Skeletal muscle satellite cell (primary cell): ENCODE data around the gene PODXL.

ENCODE experiments used
- H3K27me3 ChIP-seq: 2 replicates; pipeline ENCODE4 v1.7.0; 2013; ENCODE audit warnings: low read length; ENCODE audit not compliant: control insufficient read depth, insufficient read depth
- H3K36me3 ChIP-seq: 2 replicates; pipeline ENCODE4 v1.7.0; 2013; ENCODE audit warnings: mild to moderate bottlenecking, control low read depth, low read length; ENCODE audit not compliant: insufficient read depth
- H3K4me1 ChIP-seq: 2 replicates; pipeline ENCODE4 v1.7.0; 2013; ENCODE audit warnings: low read length; ENCODE audit not compliant: control insufficient read depth, insufficient read depth
- H3K4me2 ChIP-seq: 2 replicates; pipeline ENCODE4 v1.7.0; 2013; ENCODE audit warnings: mild to moderate bottlenecking, low read length
- H3K4me3 ChIP-seq: 2 replicates; pipeline ENCODE4 v1.7.0; 2013; ENCODE audit warnings: low read length
- H3K9ac ChIP-seq: 2 replicates; pipeline ENCODE4 v1.7.0; 2013; ENCODE audit warnings: mild to moderate bottlenecking, low read depth, low read length, moderate library complexity
- H3K9me3 ChIP-seq: replicated peaks from 2 replicates; pipeline ENCODE4 v1.7.0; 2013; ENCODE audit warnings: mild to moderate bottlenecking, control low read depth, low read length

The PODXL gene

DNA sequence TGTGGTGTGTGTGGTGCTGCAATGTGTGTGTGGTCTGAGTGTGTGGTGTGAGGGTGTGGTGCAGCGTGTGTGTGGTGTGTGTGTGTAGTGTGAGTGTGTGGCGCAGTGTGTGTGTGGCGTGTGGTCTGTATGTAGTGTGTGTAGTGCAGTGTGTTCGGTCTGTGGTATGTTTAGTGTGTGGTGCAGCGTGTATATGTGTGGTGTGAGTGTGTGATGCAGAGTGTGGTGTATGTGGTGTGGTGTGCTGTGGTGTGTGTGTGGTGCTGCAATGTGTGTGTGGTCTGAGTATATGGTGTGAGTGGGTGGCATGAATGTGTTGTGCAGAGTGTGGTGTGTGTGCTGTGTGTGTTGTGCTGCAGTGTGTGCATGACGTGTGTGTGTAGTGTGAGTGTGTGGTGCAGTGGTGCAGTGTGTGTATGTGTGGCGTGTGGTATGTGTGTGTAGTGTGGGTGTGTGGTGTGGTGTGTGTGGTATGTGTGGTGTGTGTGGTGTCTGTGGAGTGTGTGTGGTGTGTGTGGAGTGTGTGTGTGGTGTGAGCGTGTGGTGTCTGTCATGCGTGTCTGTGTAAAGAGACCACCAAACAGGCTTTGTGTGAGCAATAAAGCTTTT lies 31.0 kb upstream of the PODXL start:
- Histone ChIP-seq H3K4me2 (no peak overlapping the region), H3K36me3 (no peaks in the 10 kb centered on the region), H3K9ac (no peak overlapping the region), H3K9me3 (no peaks in the 10 kb centered on the region), H3K4me1 (no peaks in the 10 kb centered on the region), H3K4me3 (no peak overlapping the region), H3K27me3 (peaks cover 12% of the 10 kb centered on the region)

DNA sequence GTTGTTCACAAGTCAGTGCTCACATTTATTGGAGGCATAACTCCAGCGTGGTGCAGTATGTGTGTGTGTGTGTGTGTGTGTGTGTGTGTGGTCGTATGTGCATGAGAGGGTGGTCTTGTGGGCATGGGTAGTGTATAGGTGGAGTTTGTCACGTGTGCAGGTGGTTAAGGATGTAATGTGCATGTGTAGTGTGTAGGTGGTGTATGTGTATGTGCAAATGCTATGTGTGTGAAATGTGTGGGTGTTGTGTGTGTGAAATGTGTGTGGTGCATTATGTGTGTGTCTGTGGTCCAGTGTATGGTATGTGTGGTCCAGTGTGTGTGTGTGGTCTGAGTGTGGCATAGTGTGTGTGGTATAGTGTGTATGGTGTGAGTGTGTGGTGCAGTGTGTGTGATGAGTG lies 30.3 kb upstream of the PODXL start:
- no peaks in the 10 kb centered on the region for H3K9me3 ChIP-seq
- H3K4me2 ChIP-seq = no peak overlapping the region
- no peak overlapping the region for H3K4me3 ChIP-seq
- no peak overlapping the region for H3K9ac ChIP-seq
- H3K36me3 ChIP-seq = no peaks in the 10 kb centered on the region
- H3K27me3 ChIP-seq = peaks cover 11% of the 10 kb centered on the region
- H3K4me1 ChIP-seq = peaks cover 1% of the 10 kb centered on the region

DNA sequence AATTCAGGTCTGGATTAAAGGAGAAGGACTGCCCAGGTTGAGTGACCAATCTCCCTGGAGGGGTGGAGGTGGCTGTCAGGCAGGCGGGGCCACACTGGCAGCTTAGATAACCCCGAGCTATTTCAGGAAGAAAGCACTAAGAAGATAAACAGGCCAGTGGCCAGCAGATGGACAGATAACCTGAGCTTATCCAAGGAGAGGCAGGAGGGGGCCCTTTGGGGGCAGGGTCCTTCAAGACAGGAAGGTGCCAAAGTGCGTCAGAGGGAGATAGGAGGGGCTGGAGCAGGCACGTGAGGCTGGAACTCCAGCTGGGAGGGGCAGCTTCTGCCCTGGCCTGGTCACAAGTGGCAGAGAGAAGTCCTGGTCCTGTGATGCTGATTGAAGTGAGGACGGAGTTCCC lies 29.8 kb upstream of the PODXL start:
- H3K4me3 ChIP-seq = no peak overlapping the region
- no peaks in the 10 kb centered on the region for H3K9me3 ChIP-seq
- H3K4me1 ChIP-seq = peaks cover 5% of the 10 kb centered on the region
- H3K27me3 ChIP-seq = peaks cover 6% of the 10 kb centered on the region
- no peaks in the 10 kb centered on the region for H3K36me3 ChIP-seq
- no peak overlapping the region for H3K9ac ChIP-seq
- H3K4me2 ChIP-seq = no peak overlapping the region

DNA sequence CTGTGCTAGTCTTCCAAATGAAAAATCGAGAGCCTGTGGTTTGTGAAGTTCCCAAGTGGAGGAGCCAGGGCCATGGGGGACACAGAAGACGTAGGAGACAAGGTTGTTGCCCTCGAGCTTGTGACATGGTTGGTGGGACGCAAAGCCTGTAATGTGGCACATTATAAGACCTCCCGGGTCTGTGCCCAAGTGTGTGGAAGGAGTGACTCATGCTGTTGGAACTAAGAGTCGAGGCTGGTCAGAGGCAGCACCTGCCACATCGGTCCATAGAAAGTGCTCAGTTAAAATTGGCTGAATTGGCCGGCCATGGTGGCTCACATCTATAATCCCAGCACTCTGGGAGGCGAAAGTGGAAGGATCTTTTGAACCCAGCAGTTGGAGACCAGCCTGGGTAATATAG lies 27.0 kb upstream of the PODXL start:
- Histone ChIP-seq H3K9me3 (no peaks in the 10 kb centered on the region), H3K36me3 (no peaks in the 10 kb centered on the region), H3K9ac (no peak overlapping the region)

DNA sequence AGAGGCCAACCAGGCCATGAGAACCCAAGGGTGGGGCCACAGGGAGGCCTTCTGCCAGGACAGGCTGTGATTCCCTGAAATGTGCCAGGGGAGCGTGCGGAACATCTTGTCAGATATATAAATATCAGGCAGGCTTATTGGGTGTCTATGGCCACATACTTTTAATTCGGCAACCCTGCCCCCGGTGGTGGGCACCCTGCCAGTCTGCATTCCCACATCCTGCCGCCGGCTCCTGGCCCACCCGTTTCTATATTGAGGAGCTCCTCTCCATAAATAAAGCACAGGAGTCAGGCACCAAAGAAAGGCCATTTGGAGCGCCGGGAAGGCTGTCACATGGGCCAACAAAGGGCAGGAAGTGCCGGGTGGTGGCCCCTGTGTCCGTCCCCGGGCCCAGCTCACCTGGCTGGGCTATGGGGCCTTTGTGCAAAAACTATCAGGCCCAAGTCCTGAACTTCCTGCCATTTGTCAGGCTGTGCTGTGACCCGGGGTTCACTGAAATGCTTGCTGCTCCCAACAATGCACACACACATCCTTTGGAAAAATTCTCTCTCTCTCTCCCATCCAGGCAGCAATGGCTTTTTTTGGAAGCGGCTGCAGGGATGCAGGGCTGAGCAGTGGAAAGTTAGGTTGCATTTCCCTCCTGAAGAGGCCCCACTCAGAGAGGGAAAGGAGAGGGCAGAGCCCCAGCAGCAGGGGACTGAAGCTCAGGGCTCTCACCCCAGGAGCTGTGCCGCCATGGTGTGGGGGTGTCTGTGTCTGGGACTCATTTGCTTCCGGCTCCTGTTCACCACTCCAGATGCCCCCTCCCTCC lies 25.0 kb upstream of the PODXL start:
- no peak overlapping the region for H3K9ac ChIP-seq
- peaks cover 5% of the 10 kb centered on the region for H3K4me1 ChIP-seq
- H3K4me3 ChIP-seq = no peak overlapping the region
- H3K27me3 ChIP-seq = no peaks in the 10 kb centered on the region
- no peak overlapping the region for H3K4me2 ChIP-seq
- no peaks in the 10 kb centered on the region for H3K9me3 ChIP-seq
- no peaks in the 10 kb centered on the region for H3K36me3 ChIP-seq

More for the DNA sequence above, 27.0 kb upstream of the PODXL start:
- Histone ChIP-seq H3K4me3 (no peak overlapping the region), H3K4me1 (peaks cover 5% of the 10 kb centered on the region), H3K27me3 (peaks cover 2% of the 10 kb centered on the region), H3K4me2 (no peak overlapping the region)

DNA sequence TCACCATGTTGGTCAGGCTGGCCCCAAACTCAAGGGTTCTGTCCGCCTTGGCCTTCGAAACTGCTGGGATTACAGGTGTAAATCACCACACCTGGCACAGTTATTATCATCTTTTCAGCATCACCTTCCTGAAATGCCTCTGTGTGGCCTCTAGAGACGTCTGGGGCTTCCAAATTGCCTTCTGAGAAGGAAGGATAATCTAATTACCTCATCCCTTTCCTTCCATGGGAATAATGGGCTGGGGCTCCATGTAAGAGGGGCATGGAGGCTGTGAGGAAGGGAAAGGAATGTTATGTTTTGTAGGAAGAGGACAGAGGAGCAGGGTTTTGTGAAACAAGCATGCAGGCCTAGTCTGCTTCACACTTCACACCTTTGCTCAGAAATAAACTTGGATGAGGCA lies 22.2 kb upstream of the PODXL start:
- no peaks in the 10 kb centered on the region for H3K9me3 ChIP-seq
- H3K4me1 ChIP-seq = peaks cover 5% of the 10 kb centered on the region
- H3K27me3 ChIP-seq = no peaks in the 10 kb centered on the region
- no peak overlapping the region for H3K4me2 ChIP-seq
- no peaks in the 10 kb centered on the region for H3K36me3 ChIP-seq
- no peak overlapping the region for H3K9ac ChIP-seq
- no peak overlapping the region for H3K4me3 ChIP-seq

DNA sequence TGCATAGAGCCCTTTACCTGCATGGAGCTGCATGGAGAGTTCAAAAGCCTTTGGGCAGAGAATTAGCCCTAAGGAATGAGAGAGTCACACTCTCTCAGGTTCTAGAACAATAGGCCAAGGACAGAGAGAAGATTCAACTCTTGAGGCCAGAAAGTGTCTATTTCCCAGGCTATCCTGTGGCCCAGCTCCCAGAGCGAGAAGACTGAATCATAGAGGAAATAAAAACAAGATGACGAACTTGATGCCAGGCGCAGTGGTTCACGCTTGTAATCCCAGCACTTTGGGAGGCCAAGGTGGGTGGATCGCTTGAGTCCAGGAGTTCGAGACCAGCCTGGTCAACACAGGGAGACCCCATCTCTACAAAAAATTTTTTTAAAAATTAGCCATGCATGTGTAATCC lies 18.3 kb upstream of the PODXL start:
- Histone ChIP-seq H3K9me3 (no peaks in the 10 kb centered on the region), H3K9ac (no peak overlapping the region), H3K4me2 (no peak overlapping the region), H3K36me3 (no peaks in the 10 kb centered on the region), H3K27me3 (peaks cover 4% of the 10 kb centered on the region), H3K4me3 (no peak overlapping the region), H3K4me1 (no peaks in the 10 kb centered on the region)

DNA sequence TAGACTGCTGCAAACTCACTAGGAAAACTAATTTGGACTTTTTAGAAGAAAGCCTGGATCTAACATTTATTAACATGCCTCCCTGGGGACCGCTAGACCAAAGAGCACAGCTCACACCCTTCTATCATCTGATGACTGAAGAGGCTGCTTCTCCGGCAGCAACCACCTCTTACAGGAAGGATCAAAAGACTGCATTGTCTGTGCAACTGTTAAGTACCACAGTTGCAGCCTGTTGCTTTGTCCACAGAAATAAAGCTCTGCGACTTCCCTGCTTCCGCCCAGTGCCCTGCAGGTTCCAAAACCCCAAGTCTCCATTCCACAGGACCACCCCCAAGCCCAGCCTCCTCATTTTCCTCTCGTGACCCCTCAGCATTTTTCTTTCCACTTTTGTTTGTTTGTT lies 14.0 kb upstream of the PODXL start:
- no peaks in the 10 kb centered on the region for H3K36me3 ChIP-seq
- no peak overlapping the region for H3K4me3 ChIP-seq
- no peak overlapping the region for H3K4me2 ChIP-seq
- peaks cover 4% of the 10 kb centered on the region for H3K27me3 ChIP-seq
- no peaks in the 10 kb centered on the region for H3K4me1 ChIP-seq
- no peaks in the 10 kb centered on the region for H3K9me3 ChIP-seq
- no peak overlapping the region for H3K9ac ChIP-seq

DNA sequence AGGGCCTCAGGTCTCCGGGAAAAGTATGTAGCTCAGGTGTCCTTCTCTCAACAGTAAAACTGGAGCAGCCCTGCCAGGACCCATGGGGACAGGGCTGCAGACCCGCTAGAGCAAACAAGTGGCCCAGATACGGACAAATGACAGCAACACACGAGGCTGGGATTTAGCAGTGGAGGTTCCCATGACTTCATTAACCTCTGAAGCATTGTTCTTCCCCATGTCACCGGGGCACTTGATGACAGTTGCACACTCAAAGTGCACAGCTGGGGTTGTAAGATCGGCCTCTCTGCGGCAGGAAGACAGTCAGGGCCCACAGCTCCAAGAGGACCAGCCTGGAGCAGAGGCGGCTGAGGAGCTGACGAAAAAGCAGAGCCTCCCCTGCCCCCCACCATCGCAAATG lies 12.5 kb upstream of the PODXL start:
- Histone ChIP-seq H3K4me1 (no peaks in the 10 kb centered on the region), H3K9me3 (no peaks in the 10 kb centered on the region), H3K4me2 (no peak overlapping the region), H3K9ac (no peak overlapping the region), H3K36me3 (no peaks in the 10 kb centered on the region), H3K4me3 (no peak overlapping the region), H3K27me3 (peaks cover 4% of the 10 kb centered on the region)

DNA sequence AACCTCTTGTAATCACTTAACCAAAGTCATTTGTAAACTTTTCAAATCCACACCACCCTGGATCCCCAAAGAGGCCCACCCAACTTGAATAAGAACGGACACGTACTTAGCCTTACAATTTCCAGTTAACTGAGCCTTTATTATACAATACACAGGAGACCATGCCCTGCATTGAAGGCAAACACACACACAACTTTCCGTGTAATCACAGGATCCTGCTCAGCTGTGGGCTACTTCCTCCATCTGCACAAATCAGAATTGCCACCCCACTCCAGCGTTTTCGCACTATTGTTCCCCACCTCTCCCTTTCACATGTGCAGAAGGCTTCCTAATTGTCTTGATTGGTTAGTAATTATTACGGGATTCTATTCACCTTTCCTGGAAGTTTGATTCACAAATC lies 12.1 kb upstream of the PODXL start:
- Histone ChIP-seq H3K4me3 (no peak overlapping the region), H3K36me3 (no peaks in the 10 kb centered on the region), H3K4me1 (no peaks in the 10 kb centered on the region), H3K9ac (no peak overlapping the region), H3K9me3 (no peaks in the 10 kb centered on the region), H3K4me2 (no peak overlapping the region), H3K27me3 (peaks cover 8% of the 10 kb centered on the region)

DNA sequence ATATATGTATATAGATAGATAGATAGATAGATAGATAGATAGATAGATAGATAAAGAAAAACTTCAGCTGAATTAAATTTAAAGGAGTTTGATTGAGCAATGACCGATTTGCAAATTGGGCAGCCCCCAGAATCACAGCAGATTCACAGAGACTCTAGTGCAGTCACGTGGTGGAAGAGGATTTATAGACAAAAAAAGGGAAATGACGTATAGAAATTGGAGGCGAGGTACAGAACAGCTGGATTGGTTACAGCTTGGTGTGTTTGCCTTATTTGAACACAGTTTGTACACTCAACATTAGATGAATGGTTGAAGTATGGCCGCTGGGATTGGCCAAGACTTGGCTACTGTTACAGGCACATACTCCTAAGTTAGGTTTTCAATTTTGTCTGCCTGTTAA lies 8.2 kb upstream of the PODXL start:
- no peaks in the 10 kb centered on the region for H3K4me1 ChIP-seq
- no peak overlapping the region for H3K9ac ChIP-seq
- H3K4me2 ChIP-seq = no peak overlapping the region
- H3K4me3 ChIP-seq = no peak overlapping the region
- no peaks in the 10 kb centered on the region for H3K36me3 ChIP-seq
- no peaks in the 10 kb centered on the region for H3K9me3 ChIP-seq
- H3K27me3 ChIP-seq = peaks cover 17% of the 10 kb centered on the region

DNA sequence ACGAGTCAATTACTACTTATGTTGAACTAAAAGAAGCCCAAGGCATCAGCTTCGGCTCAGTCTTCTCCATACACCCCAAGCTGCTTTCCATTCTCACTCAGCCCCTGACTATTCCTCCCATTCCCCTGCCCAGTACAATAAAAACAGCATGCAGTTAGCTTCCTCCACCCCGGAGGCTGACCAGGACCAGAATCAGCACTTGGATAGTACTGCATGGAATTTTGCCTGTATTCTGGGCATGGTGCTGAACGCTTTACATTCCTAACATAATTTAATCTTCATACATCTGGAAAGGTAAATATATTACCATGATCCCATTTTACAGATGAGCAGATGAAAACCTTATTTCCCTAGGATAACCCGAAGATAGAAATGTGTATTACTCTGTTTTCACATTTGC lies 7.5 kb upstream of the PODXL start:
- no peaks in the 10 kb centered on the region for H3K9me3 ChIP-seq
- H3K4me3 ChIP-seq = no peak overlapping the region
- no peaks in the 10 kb centered on the region for H3K36me3 ChIP-seq
- peaks cover 17% of the 10 kb centered on the region for H3K27me3 ChIP-seq
- no peak overlapping the region for H3K9ac ChIP-seq
- no peaks in the 10 kb centered on the region for H3K4me1 ChIP-seq
- H3K4me2 ChIP-seq = no peak overlapping the region
